Liver (tissue), 9 donors: Measurements from ENCODE around the gene FRMD4A. TPM values are rescaled to one million over a fixed set of nuclear protein-coding genes. Genes with fewer than 3 reads are reported as not detected.

Experiments
- DNase-seq: peaks from one replicate; pipeline ENCODE4 v3.0.0-alpha.2; 2017; ENCODE audit warnings: low spot score
- H3K27ac ChIP-seq, 2 donors: one replicate each; pipeline ENCODE4 v1.7.0; 2013; ENCODE audit warnings: inconsistent platforms in 2 of 2, low read length in 2 of 2, control low read depth in 1 of 2, low read depth in 1 of 2, mild to moderate bottlenecking in 1 of 2
- H3K27me3 ChIP-seq, 4 donors: one replicate each; pipeline versions ENCODE4 v1.6.1 to v1.7.0; 2013; ENCODE audit warnings: low read length in 3 of 4, inconsistent platforms in 1 of 4, mild to moderate bottlenecking in 1 of 4, moderate library complexity in 1 of 4; ENCODE audit not compliant: control insufficient read depth in 4 of 4, insufficient read depth in 4 of 4
- H3K36me3 ChIP-seq, 4 donors: one replicate each; pipeline versions ENCODE4 v1.6.1 to v1.7.0; 2013; ENCODE audit warnings: low read length in 3 of 4, mild to moderate bottlenecking in 3 of 4, low read depth in 1 of 4, moderate library complexity in 1 of 4; ENCODE audit not compliant: control insufficient read depth in 4 of 4, insufficient read depth in 3 of 4
- H3K4me1 ChIP-seq, 4 donors: one replicate each; pipeline versions ENCODE4 v1.6.1 to v1.7.0; 2013; ENCODE audit warnings: low read length in 3 of 4, mild to moderate bottlenecking in 3 of 4, moderate library complexity in 1 of 4; ENCODE audit not compliant: control insufficient read depth in 4 of 4, insufficient read depth in 4 of 4
- H3K4me3 ChIP-seq, 3 donors: one replicate each; pipeline versions ENCODE4 v1.6.1 to v1.7.0; 2013; ENCODE audit warnings: low read length in 3 of 3, control low read depth in 1 of 3, low read depth in 1 of 3, mild to moderate bottlenecking in 1 of 3
- H3K9ac ChIP-seq, 2 donors: one replicate each; pipeline ENCODE4 v1.7.0; 2013; ENCODE audit warnings: low read length in 2 of 2, mild to moderate bottlenecking in 2 of 2, moderate library complexity in 2 of 2, control low read depth in 1 of 2, low read depth in 1 of 2
- H3K9me3 ChIP-seq, 4 donors: one replicate each; pipeline versions ENCODE4 v1.6.1 to v1.7.0; 2013; ENCODE audit warnings: low read length in 3 of 4; ENCODE audit not compliant: control insufficient read depth in 4 of 4
- EGR1 ChIP-seq, 2 donors: IDR thresholded peaks; 2 replicates each; pipeline ENCODE4 v1.6.1; 2016 to 2018; ENCODE audit warnings: antibody characterized with exemption in 2 of 2, low read depth in 2 of 2
- FOXA1 ChIP-seq: IDR thresholded peaks from 2 replicates; pipeline ENCODE4 v1.6.1; 2016; ENCODE audit warnings: antibody characterized with exemption
- FOXA2 ChIP-seq: IDR thresholded peaks from 2 replicates; pipeline ENCODE4 v1.6.1; 2016; ENCODE audit warnings: antibody characterized with exemption
- GABPA ChIP-seq, 2 donors: IDR thresholded peaks in 1 of 2; conservative IDR thresholded peaks in 1 of 2; 2 replicates each; pipeline ENCODE4 v1.6.1; 2016; ENCODE audit warnings: antibody characterized with exemption in 2 of 2, mild to moderate bottlenecking in 1 of 2, moderate library complexity in 1 of 2
- HNF4A ChIP-seq, 2 donors: conservative IDR thresholded peaks; 2 replicates each; pipeline ENCODE4 v1.6.1; 2016; ENCODE audit warnings: antibody characterized with exemption in 2 of 2, mild to moderate bottlenecking in 2 of 2
- HNF4G ChIP-seq: IDR thresholded peaks from 2 replicates; pipeline ENCODE4 v1.6.1; 2016; ENCODE audit warnings: antibody characterized with exemption
- JUND ChIP-seq, 2 donors: IDR thresholded peaks; 2 replicates each; pipeline ENCODE4 v1.6.1; 2016; ENCODE audit warnings: antibody characterized with exemption in 2 of 2
- NR2F2 ChIP-seq: IDR thresholded peaks from 2 replicates; pipeline ENCODE4 v1.6.1; 2016; ENCODE audit warnings: antibody characterized with exemption
- RAD21 ChIP-seq, 2 donors: IDR thresholded peaks; 2 replicates each; pipeline ENCODE4 v1.6.1; 2016; ENCODE audit warnings: antibody characterized with exemption in 2 of 2, mild to moderate bottlenecking in 2 of 2
- RXRA ChIP-seq, 2 donors: IDR thresholded peaks; 2 replicates each; pipeline ENCODE4 v1.6.1; 2017 to 2018; ENCODE audit warnings: antibody characterized with exemption in 2 of 2, mild to moderate bottlenecking in 1 of 2
- SP1 ChIP-seq: IDR thresholded peaks from 2 replicates; pipeline ENCODE4 v1.6.1; 2018; ENCODE audit warnings: antibody characterized with exemption, mild to moderate bottlenecking
- TAF1 ChIP-seq: conservative IDR thresholded peaks from 2 replicates; pipeline ENCODE4 v1.6.1; 2016; ENCODE audit warnings: antibody characterized with exemption, mild to moderate bottlenecking
- YY1 ChIP-seq: IDR thresholded peaks from 2 replicates; pipeline ENCODE4 v1.6.1; 2016; ENCODE audit warnings: antibody characterized with exemption, mild to moderate bottlenecking
- WGBS: extraction: QIAGEN DNeasy Blood & Tissue Kit; methylation state at CpG from one replicate; pipeline ENCODE4 v1.1.7; 2013; 5-methylcytosine and 5-hydroxymethylcytosine counted together
- polyA plus RNA-seq, 2 donors: library from polyadenylated mRNA; stranded (reverse) in 1 of 2; unstranded in 1 of 2; fragments of 200-250 nt in 1 of 2; fragments of >200 nt in 1 of 2; fragmentation: Nextera tagmentation in 1 of 2; extraction: Ambion mirVana in 1 of 2; gene quantifications; one replicate each; pipeline versions ENCODE4 v1.2.1 to v1.2.3, GENCODE V29; 2013 to 2015
- total RNA-seq, 2 donors: library from RNA; depleted of rRNA; stranded (reverse); fragments of >200 nt; gene quantifications; one replicate each; pipeline ENCODE4 v1.2.3, GENCODE V29; 2014
- TF ChIP-seq, protein P1 (sequence below): IDR thresholded peaks from 2 replicates; pipeline ENCODE4 v1.6.1; 2016; ENCODE audit warnings: antibody characterized with exemption
- TF ChIP-seq, protein P2 (sequence below): IDR thresholded peaks from 2 replicates; pipeline ENCODE4 v1.6.1; 2016; ENCODE audit warnings: antibody characterized with exemption, mild to moderate bottlenecking
- TF ChIP-seq, protein P3 (sequence below): IDR thresholded peaks from 2 replicates; pipeline ENCODE4 v1.6.1; 2016; ENCODE audit warnings: antibody characterized with exemption
- TF ChIP-seq, protein P4 (sequence below): fragments of 150-350 bp; IDR thresholded peaks from 2 replicates; pipeline ENCODE4 v1.5.1; 2017; ENCODE audit warnings: improper control_type of control experiment, low read depth, low read length; ENCODE audit not compliant: missing input control
- donor health status: healthy.
- donor health status: healthy.
- donor health status: healthy.
- donor health status: healthy.
- donor health status: healthy.

FRMD4A gene
- total and polyA plus RNA-seq, 4 donors = 8.2 to 34.3 (median 13.1) TPM

- Histone ChIP-seq H3K27ac (no peak overlapping the region), H3K9ac (no peak overlapping the region), H3K4me1 (peaks cover 0 to 11% (median 8%) of the 10 kb centered on the region in 4 donors), H3K4me3 (no peak overlapping the region), H3K9me3 (no peaks in the 10 kb centered on the region), H3K36me3 (no peaks in the 10 kb centered on the region), H3K27me3 (no peaks in the 10 kb centered on the region)
- TF ChIP-seq FOXA1 (no peak), RXRA (IDR thresholded peaks at IDR 0.05) (no peak), NR2F2 (no peak), EGR1 (IDR thresholded peaks at IDR 0.05; ENCODE audit: low read depth in 2 of 2) (no peak), HNF4G (no peak), TAF1 (no peak), SP1 (no peak), FOXA2 (no peak), JUND (IDR thresholded peaks at IDR 0.05) (no peak), GABPA (IDR thresholded peaks at IDR 0.05 in 1 of 2, conservative IDR thresholded peaks at IDR 0.05 in 1 of 2) (no peak), HNF4A (conservative IDR thresholded peaks at IDR 0.05) (no peak)
- TF ChIP-seq, protein P1, sequence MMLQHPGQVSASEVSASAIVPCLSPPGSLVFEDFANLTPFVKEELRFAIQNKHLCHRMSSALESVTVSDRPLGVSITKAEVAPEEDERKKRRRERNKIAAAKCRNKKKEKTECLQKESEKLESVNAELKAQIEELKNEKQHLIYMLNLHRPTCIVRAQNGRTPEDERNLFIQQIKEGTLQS = no peak
- TF ChIP-seq, protein P2, sequence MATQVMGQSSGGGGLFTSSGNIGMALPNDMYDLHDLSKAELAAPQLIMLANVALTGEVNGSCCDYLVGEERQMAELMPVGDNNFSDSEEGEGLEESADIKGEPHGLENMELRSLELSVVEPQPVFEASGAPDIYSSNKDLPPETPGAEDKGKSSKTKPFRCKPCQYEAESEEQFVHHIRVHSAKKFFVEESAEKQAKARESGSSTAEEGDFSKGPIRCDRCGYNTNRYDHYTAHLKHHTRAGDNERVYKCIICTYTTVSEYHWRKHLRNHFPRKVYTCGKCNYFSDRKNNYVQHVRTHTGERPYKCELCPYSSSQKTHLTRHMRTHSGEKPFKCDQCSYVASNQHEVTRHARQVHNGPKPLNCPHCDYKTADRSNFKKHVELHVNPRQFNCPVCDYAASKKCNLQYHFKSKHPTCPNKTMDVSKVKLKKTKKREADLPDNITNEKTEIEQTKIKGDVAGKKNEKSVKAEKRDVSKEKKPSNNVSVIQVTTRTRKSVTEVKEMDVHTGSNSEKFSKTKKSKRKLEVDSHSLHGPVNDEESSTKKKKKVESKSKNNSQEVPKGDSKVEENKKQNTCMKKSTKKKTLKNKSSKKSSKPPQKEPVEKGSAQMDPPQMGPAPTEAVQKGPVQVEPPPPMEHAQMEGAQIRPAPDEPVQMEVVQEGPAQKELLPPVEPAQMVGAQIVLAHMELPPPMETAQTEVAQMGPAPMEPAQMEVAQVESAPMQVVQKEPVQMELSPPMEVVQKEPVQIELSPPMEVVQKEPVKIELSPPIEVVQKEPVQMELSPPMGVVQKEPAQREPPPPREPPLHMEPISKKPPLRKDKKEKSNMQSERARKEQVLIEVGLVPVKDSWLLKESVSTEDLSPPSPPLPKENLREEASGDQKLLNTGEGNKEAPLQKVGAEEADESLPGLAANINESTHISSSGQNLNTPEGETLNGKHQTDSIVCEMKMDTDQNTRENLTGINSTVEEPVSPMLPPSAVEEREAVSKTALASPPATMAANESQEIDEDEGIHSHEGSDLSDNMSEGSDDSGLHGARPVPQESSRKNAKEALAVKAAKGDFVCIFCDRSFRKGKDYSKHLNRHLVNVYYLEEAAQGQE = no peak
- TF ChIP-seq, protein P3, sequence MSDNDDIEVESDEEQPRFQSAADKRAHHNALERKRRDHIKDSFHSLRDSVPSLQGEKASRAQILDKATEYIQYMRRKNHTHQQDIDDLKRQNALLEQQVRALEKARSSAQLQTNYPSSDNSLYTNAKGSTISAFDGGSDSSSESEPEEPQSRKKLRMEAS = no peak
- TF ChIP-seq, protein P4, sequence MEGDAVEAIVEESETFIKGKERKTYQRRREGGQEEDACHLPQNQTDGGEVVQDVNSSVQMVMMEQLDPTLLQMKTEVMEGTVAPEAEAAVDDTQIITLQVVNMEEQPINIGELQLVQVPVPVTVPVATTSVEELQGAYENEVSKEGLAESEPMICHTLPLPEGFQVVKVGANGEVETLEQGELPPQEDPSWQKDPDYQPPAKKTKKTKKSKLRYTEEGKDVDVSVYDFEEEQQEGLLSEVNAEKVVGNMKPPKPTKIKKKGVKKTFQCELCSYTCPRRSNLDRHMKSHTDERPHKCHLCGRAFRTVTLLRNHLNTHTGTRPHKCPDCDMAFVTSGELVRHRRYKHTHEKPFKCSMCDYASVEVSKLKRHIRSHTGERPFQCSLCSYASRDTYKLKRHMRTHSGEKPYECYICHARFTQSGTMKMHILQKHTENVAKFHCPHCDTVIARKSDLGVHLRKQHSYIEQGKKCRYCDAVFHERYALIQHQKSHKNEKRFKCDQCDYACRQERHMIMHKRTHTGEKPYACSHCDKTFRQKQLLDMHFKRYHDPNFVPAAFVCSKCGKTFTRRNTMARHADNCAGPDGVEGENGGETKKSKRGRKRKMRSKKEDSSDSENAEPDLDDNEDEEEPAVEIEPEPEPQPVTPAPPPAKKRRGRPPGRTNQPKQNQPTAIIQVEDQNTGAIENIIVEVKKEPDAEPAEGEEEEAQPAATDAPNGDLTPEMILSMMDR = no peak
- DNase-seq = no peak
- 81% methylated on average over 4 of the region's 4 CpGs for WGBS
Observed at GRCh38 chr10:13978533-13979115, 352.1 kb downstream of the FRMD4A start.

GRCh38 chr10:13977861-13978532, 352.7 kb downstream of the FRMD4A start:
- DNase-seq = no peak
- 87% methylated on average over 3 of the region's 3 CpGs for WGBS
- Histone ChIP-seq H3K9me3 (no peaks in the 10 kb centered on the region), H3K4me3 (no peak overlapping the region), H3K27me3 (no peaks in the 10 kb centered on the region), H3K36me3 (no peaks in the 10 kb centered on the region), H3K27ac (no peak overlapping the region), H3K4me1 (peaks cover 0 to 6% (median 5%) of the 10 kb centered on the region in 4 donors), H3K9ac (no peak overlapping the region)
- TF ChIP-seq HNF4G (no peak), NR2F2 (no peak), FOXA2 (no peak), YY1 (no peak), RAD21 (IDR thresholded peaks at IDR 0.05) (no peak), FOXA1 (no peak)
- TF ChIP-seq, protein P2 = no peak
